Measurements from ENCODE around the gene ME2.
"Not testable (repeated sequence)": the region's sequence is repeated elsewhere in the genome, so short reads cannot be mapped to it uniquely, and the experiment has no call there.

DNA sequence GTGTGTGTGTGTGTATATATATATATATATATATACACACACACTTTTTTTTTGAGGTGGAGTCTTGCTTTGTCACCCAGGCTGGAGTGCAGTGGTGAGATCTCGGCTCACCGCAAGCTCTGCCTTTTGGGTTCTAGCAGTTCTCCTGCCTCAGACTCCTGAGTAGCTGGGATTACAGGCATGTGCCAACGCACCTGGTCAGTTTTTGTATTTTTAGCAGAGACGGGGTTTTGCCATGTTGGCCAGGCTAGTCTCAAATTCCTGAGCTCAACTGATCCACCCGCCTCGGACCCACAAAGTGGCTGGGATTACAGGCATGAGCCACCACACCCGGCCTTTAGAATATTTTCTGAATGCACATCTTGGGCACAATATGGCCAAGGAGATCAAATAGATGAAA, 45.4 kb upstream of the ME2 start:
- TF ChIP-seq CTCF (conservative IDR thresholded peaks at IDR 0.05; ENCODE audit: low read length); EZH2phosphoT487 (IDR thresholded peaks at IDR 0.05; ENCODE audit: borderline replicate concordance, low read depth, low read length): not testable (repeated sequence)

Data from OCI-LY7 (cell line).